Naive thymus-derived CD4-positive, alpha-beta T cell (primary cell): ENCODE data around the gene CLCA1. TPM values are rescaled to one million over a fixed set of nuclear protein-coding genes. Genes with fewer than 3 reads are reported as not detected.

ENCODE experiments used
- ATAC-seq: fragments of 150-1000 bp; cut with Tn5 transposase; 2 replicates; pipeline ENCODE4 v1.10.0; 2021; ENCODE audit warnings: mild to moderate bottlenecking, moderate library complexity
- CTCF ChIA-PET: fragments of 350-600 bp; sonication (Branson Sonifier 250); formaldehyde crosslinking; loops from one replicate; lab custom pipeline; 2021; ENCODE audit warnings: antibody characterized with exemption; lab: Charles Lee
- POLR2A ChIA-PET: fragments of 350-600 bp; sonication (Branson Sonifier 250); formaldehyde crosslinking; loops from one replicate; lab custom pipeline; 2021; ENCODE audit warnings: antibody characterized with exemption, inconsistent platforms; lab: Charles Lee
- DNase-seq, 9 donors: peaks; one replicate each; pipeline versions ENCODE4 v3.0.0 to v3.0.0-alpha.2; 2020 to 2022; ENCODE audit warnings: mixed read lengths in 1 of 9
- H3K27ac ChIP-seq: one replicate; pipeline ENCODE4 v1.7.0; 2013; ENCODE audit warnings: mild to moderate bottlenecking, low read depth, low read length, moderate library complexity
- H3K27me3 ChIP-seq, 2 donors: one replicate each; pipeline ENCODE4 v1.7.0; 2013; ENCODE audit warnings: low read length in 2 of 2, mild to moderate bottlenecking in 2 of 2, moderate library complexity in 2 of 2; ENCODE audit not compliant: control insufficient read depth in 2 of 2, insufficient read depth in 2 of 2
- H3K36me3 ChIP-seq, 3 experiments: 1 replicate in 2 of 3; 2 replicates in 1 of 3; pipeline ENCODE4 v1.7.0; 2013; ENCODE audit warnings: low read length in 3 of 3, mild to moderate bottlenecking in 3 of 3, moderate library complexity in 1 of 3; ENCODE audit not compliant: insufficient read depth in 3 of 3, control insufficient read depth in 2 of 3
- H3K4me1 ChIP-seq, 2 donors: one replicate each; pipeline ENCODE4 v1.7.0; 2013; ENCODE audit warnings: low read length in 2 of 2, mild to moderate bottlenecking in 2 of 2, moderate library complexity in 1 of 2; ENCODE audit not compliant: control insufficient read depth in 2 of 2, insufficient read depth in 2 of 2
- H3K4me3 ChIP-seq: 2 replicates; pipeline ENCODE4 v1.7.0; 2013; ENCODE audit warnings: mild to moderate bottlenecking, low read length
- H3K9me3 ChIP-seq, 3 experiments: 1 replicate in 2 of 3; 2 replicates in 1 of 3; pipeline ENCODE4 v1.7.0; 2013; ENCODE audit warnings: low read length in 3 of 3; ENCODE audit not compliant: control insufficient read depth in 2 of 3
- H3K27ac Mint-ChIP-seq, 9 donors: one replicate each; pipeline ENCODE4 v1.8.0; 2020 to 2022; ENCODE audit warnings: mixed read lengths in 9 of 9, mild to moderate bottlenecking in 8 of 9, moderate library complexity in 5 of 9, inconsistent platforms in 2 of 9
- H3K27me3 Mint-ChIP-seq, 5 donors: one replicate each; pipeline ENCODE4 v1.8.0; 2021 to 2022; ENCODE audit warnings: mixed read lengths in 5 of 5, mild to moderate bottlenecking in 1 of 5
- H3K36me3 Mint-ChIP-seq, 5 donors: one replicate each; pipeline ENCODE4 v1.8.0; 2020 to 2022; ENCODE audit warnings: mixed read lengths in 5 of 5, mild to moderate bottlenecking in 3 of 5, inconsistent platforms in 1 of 5
- H3K4me1 Mint-ChIP-seq, 7 donors: one replicate each; pipeline ENCODE4 v1.8.0; 2020 to 2022; ENCODE audit warnings: mixed read lengths in 7 of 7, mild to moderate bottlenecking in 3 of 7, inconsistent platforms in 1 of 7
- H3K4me3 Mint-ChIP-seq, 10 donors: one replicate each; pipeline ENCODE4 v1.8.0; 2020 to 2022; ENCODE audit warnings: mild to moderate bottlenecking in 10 of 10, mixed read lengths in 10 of 10, moderate library complexity in 6 of 10, inconsistent platforms in 2 of 10
- H3K9me3 Mint-ChIP-seq, 11 donors: one replicate each; pipeline ENCODE4 v1.8.0; 2020 to 2022; ENCODE audit warnings: mixed read lengths in 11 of 11, mild to moderate bottlenecking in 4 of 11, inconsistent platforms in 1 of 11, moderate library complexity in 1 of 11
- intact Hi-C, 2 donors: fragments of 100-400 bp; cut with micrococcal nuclease; formaldehyde crosslinking; loops; one replicate each; pipeline ENCODE4 v1.15.1; 2023
- polyA plus RNA-seq, 2 donors: library from polyadenylated mRNA; unstranded; fragments of 300-500 nt; fragmentation: Illumina TruSeq; gene quantifications; one replicate each; pipeline ENCODE4 v1.2.3, GENCODE V29; 2021
- total RNA-seq, 6 experiments: library from RNA in 5 of 6; stranded (reverse) in 5 of 6; gene quantifications; 1 replicate in 5 of 6; 2 replicates in 1 of 6; pipeline ENCODE4 v1.2.3 and lab custom pipeline; 2021 to 2026

CLCA1 gene
- total and polyA plus RNA-seq, 7 experiments from 2014 or later = not detected

- Mint-ChIP-seq H3K27me3 (peaks cover 7 to 33% (median 11%) of the 10 kb centered on the region in 5 donors), H3K36me3 (no peaks in the 10 kb centered on the region), H3K4me1 (peaks cover 0 to 3% (median 0%) of the 10 kb centered on the region in 7 donors), H3K4me3 (no peak overlapping the region), H3K27ac (no peak overlapping the region), H3K9me3 (no peaks in the 10 kb centered on the region)
- H3K27me3 ChIP-seq = peaks cover 0 to 3% of the 10 kb centered on the region in 2 donors
- CTCF ChIA-PET = interaction anchor here (1.0 to 1.4 kb wide), 2 partner anchors 51 to 54 kb away, joined by 3 to 4 read pairs; no protein-coding TSS in a partner anchor
- POLR2A ChIA-PET = interaction anchor here (0.7 kb wide), 1 partner anchor 10 kb away, joined by 3 read pairs; no protein-coding TSS in a partner anchor
- no peaks in the 10 kb centered on the region for H3K36me3 ChIP-seq
- no peaks in the 10 kb centered on the region for H3K9me3 ChIP-seq
- intact Hi-C loops = loop anchor here in 1 of 2 donors (5.0 kb wide), 1 partner anchor 44 kb away; no protein-coding TSS in a partner anchor
- no peak overlapping the region for H3K4me3 ChIP-seq
- no peak for DNase-seq
- ATAC-seq = no peak
- no peak overlapping the region for H3K27ac ChIP-seq
- H3K4me1 ChIP-seq = no peaks in the 10 kb centered on the region
Observed at GRCh38 chr1:86471291-86471690, 2.6 kb downstream of the CLCA1 start.

GRCh38 chr1:86472152-86472551, 3.4 kb downstream of the CLCA1 start:
- H3K4me1 ChIP-seq = no peaks in the 10 kb centered on the region
- no peak overlapping the region for H3K27ac ChIP-seq
- ChIA-PET CTCF (interaction anchor here (1.4 kb wide), 2 partner anchors 27 to 55 kb away, joined by 4 read pairs; no protein-coding TSS in a partner anchor), POLR2A (interaction anchor here (0.7 kb wide), 1 partner anchor 9 kb away, joined by 3 read pairs; no protein-coding TSS in a partner anchor)
- H3K36me3 ChIP-seq = no peaks in the 10 kb centered on the region
- H3K9me3 Mint-ChIP-seq = no peaks in the 10 kb centered on the region
- no peak overlapping the region for H3K4me3 ChIP-seq
- peaks cover 0 to 3% of the 10 kb centered on the region in 2 donors for H3K27me3 ChIP-seq
- no peaks in the 10 kb centered on the region for H3K9me3 ChIP-seq
- H3K4me3 Mint-ChIP-seq = no peak overlapping the region
- intact Hi-C loops = loop anchor here in 1 of 2 donors (5.0 kb wide), 1 partner anchor 45 kb away; no protein-coding TSS in a partner anchor
- ATAC-seq (no peak), DNase-seq (no peak)
- peaks cover 7 to 29% (median 11%) of the 10 kb centered on the region in 5 donors for H3K27me3 Mint-ChIP-seq
- H3K4me1 Mint-ChIP-seq = peaks cover 0 to 3% (median 0%) of the 10 kb centered on the region in 7 donors
- H3K36me3 Mint-ChIP-seq = no peaks in the 10 kb centered on the region
- no peak overlapping the region for H3K27ac Mint-ChIP-seq

GRCh38 chr1:86472767-86473166, 4.0 kb downstream of the CLCA1 start:
- intact Hi-C loops = loop anchor here in 1 of 2 donors (5.0 kb wide), 1 partner anchor 45 kb away; no protein-coding TSS in a partner anchor

GRCh38 chr1:86477256-86477655, 8.5 kb downstream of the CLCA1 start:
- ChIA-PET POLR2A (no interaction called here), CTCF (no interaction called here)
- peaks cover 0 to 12% (median 3%) of the 10 kb centered on the region in 5 donors for H3K27me3 Mint-ChIP-seq
- DNase-seq (no peak), ATAC-seq (no peak)
- Histone ChIP-seq H3K27ac (no peak overlapping the region), H3K4me1 (no peaks in the 10 kb centered on the region), H3K4me3 (no peak overlapping the region), H3K27me3 (peaks cover 2 to 3% of the 10 kb centered on the region in 2 donors), H3K36me3 (no peaks in the 10 kb centered on the region), H3K9me3 (no peaks in the 10 kb centered on the region)
- intact Hi-C loops = no loop called here
- H3K36me3 Mint-ChIP-seq = no peaks in the 10 kb centered on the region
- no peaks in the 10 kb centered on the region for H3K4me1 Mint-ChIP-seq
- peaks cover 0 to 2% (median 0%) of the 10 kb centered on the region in 11 donors for H3K9me3 Mint-ChIP-seq
- H3K4me3 Mint-ChIP-seq = no peak overlapping the region
- no peak overlapping the region for H3K27ac Mint-ChIP-seq

More at GRCh38 chr1:86472767-86473166, 4.0 kb downstream of the CLCA1 start:
- Mint-ChIP-seq H3K4me3 (no peak overlapping the region), H3K9me3 (no peaks in the 10 kb centered on the region), H3K27me3 (peaks cover 7 to 29% (median 11%) of the 10 kb centered on the region in 5 donors), H3K4me1 (peaks cover 0 to 3% (median 0%) of the 10 kb centered on the region in 7 donors), H3K36me3 (no peaks in the 10 kb centered on the region), H3K27ac (no peak overlapping the region)
- Histone ChIP-seq H3K36me3 (no peaks in the 10 kb centered on the region), H3K4me1 (no peaks in the 10 kb centered on the region), H3K4me3 (no peak overlapping the region), H3K27me3 (peaks cover 0 to 3% of the 10 kb centered on the region in 2 donors), H3K9me3 (no peaks in the 10 kb centered on the region), H3K27ac (no peak overlapping the region)
- POLR2A ChIA-PET = no interaction called here
- CTCF ChIA-PET = interaction anchor here (1.3 to 3.2 kb wide), 4 partner anchors 26 to 269 kb away, joined by 4 to 14 read pairs (median 4); no protein-coding TSS in a partner anchor
- ATAC-seq (no peak), DNase-seq (no peak)

GRCh38 chr1:86477682-86478081, 9.0 kb downstream of the CLCA1 start:
- no peaks in the 10 kb centered on the region for H3K36me3 ChIP-seq
- no peak overlapping the region for H3K4me3 Mint-ChIP-seq
- H3K4me1 Mint-ChIP-seq = no peaks in the 10 kb centered on the region
- H3K27me3 ChIP-seq = peaks cover 2 to 3% of the 10 kb centered on the region in 2 donors
- no peaks in the 10 kb centered on the region for H3K36me3 Mint-ChIP-seq
- no peak overlapping the region for H3K4me3 ChIP-seq
- ATAC-seq = no peak
- CTCF ChIA-PET = no interaction called here
- H3K27ac ChIP-seq = no peak overlapping the region
- H3K9me3 Mint-ChIP-seq = peaks cover 0 to 2% (median 0%) of the 10 kb centered on the region in 11 donors
- no peaks in the 10 kb centered on the region for H3K4me1 ChIP-seq
- POLR2A ChIA-PET = no interaction called here
- no peaks in the 10 kb centered on the region for H3K9me3 ChIP-seq
- H3K27me3 Mint-ChIP-seq = peaks cover 0 to 11% (median 0%) of the 10 kb centered on the region in 5 donors
- H3K27ac Mint-ChIP-seq = no peak overlapping the region
- no peak for DNase-seq
- intact Hi-C loops = no loop called here

GRCh38 chr1:86478416-86479156, 9.9 kb downstream of the CLCA1 start:
- peaks cover under 1 to 2% of the 10 kb centered on the region in 2 donors for H3K27me3 ChIP-seq
- H3K27ac Mint-ChIP-seq = no peak overlapping the region
- H3K4me3 Mint-ChIP-seq = no peak overlapping the region
- intact Hi-C loops = no loop called here
- ATAC-seq (no peak), DNase-seq (no peak)
- H3K4me1 Mint-ChIP-seq = no peaks in the 10 kb centered on the region
- no peak overlapping the region for H3K27ac ChIP-seq
- ChIA-PET POLR2A (no interaction called here), CTCF (no interaction called here)
- H3K36me3 ChIP-seq = no peaks in the 10 kb centered on the region
- no peaks in the 10 kb centered on the region for H3K4me1 ChIP-seq
- no peak overlapping the region for H3K4me3 ChIP-seq
- peaks cover 0 to 9% (median 0%) of the 10 kb centered on the region in 5 donors for H3K27me3 Mint-ChIP-seq
- H3K9me3 Mint-ChIP-seq = peaks cover 0 to 2% (median 0%) of the 10 kb centered on the region in 11 donors
- no peaks in the 10 kb centered on the region for H3K36me3 Mint-ChIP-seq
- no peaks in the 10 kb centered on the region for H3K9me3 ChIP-seq
